Activated naive CD4-positive, alpha-beta T cell treated with anti-CD3 and anti-CD28 coated beads for 36 hours (primary cell): ENCODE results near the gene NR3C1. TPM values are rescaled to one million over a fixed set of nuclear protein-coding genes. Genes with fewer than 3 reads are reported as not detected.

Experiments used
- CTCF ChIA-PET: fragments of 350-600 bp; sonication (Branson Sonifier 250); formaldehyde crosslinking; loops from one replicate; lab custom pipeline; 2021; ENCODE audit warnings: antibody characterized with exemption; lab: Charles Lee
- DNase-seq: peaks from one replicate; pipeline ENCODE4 v3.0.0-alpha.2; 2020
- H3K27ac Mint-ChIP-seq: one replicate; pipeline ENCODE4 v1.8.0; 2021; ENCODE audit warnings: mild to moderate bottlenecking, mixed read lengths
- H3K27me3 Mint-ChIP-seq: one replicate; pipeline ENCODE4 v1.8.0; 2021; ENCODE audit warnings: low read depth, mixed read lengths
- H3K36me3 Mint-ChIP-seq: one replicate; pipeline ENCODE4 v1.8.0; 2021; ENCODE audit warnings: low read depth, mixed read lengths
- H3K4me1 Mint-ChIP-seq: one replicate; pipeline ENCODE4 v1.8.0; 2021; ENCODE audit warnings: low read depth, mixed read lengths
- H3K4me3 Mint-ChIP-seq: one replicate; pipeline ENCODE4 v1.8.0; 2021; ENCODE audit warnings: mild to moderate bottlenecking, moderate library complexity, mixed read lengths
- H3K9me3 Mint-ChIP-seq: one replicate; pipeline ENCODE4 v1.8.0; 2021; ENCODE audit warnings: mixed read lengths
- intact Hi-C: fragments of 100-400 bp; cut with micrococcal nuclease; formaldehyde crosslinking; loops from one replicate; pipeline ENCODE4 v1.15.1; 2023
- total RNA-seq, 2 experiments: library from RNA; stranded (reverse); gene quantifications; one replicate each; pipeline ENCODE4 v1.2.3, GENCODE V29; 2021

The NR3C1 gene
- total RNA-seq, 2 experiments from 2014 or later = 41.8 to 42.9 TPM

DNA sequence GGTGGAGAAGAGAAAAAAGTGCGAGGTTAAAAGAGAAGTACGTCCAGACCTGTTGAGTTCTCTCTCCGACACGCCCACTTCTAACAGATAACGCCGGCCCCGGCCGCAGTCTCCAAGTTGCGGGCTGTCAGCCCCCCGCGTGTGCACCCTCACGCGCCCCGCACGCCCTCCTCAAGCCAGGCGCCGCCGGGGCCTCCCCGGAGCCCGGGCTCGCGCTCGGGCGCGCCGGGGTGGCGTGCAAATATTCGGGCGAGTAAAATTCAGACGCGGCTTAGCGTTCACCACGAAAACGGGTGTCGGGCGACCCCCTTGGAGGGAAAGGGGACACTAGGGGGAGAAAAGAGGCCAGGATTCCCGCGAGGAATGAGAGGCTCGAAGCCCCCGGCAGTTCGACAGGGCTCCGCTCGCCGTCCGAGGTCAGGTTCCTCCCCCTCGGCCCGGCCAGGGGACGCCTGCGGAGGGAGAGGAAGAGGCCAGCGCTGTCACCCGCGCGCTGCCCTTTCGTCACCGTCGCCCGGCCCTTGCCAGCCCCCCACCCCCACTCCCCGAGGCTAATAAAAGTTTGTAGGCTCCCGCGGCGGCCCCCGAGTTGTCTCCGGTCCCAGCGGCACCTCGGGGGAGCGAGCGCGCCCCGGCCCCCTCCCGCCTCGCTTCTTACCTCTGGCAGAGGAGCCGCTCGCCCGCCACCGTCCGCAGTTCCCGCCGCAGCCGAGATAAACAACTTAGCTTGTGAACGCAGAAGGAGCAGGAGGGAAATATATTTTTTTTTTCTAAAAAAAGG, 743 bp downstream of the NR3C1 start:
- peaks cover 19% of the 10 kb centered on the region for H3K36me3 Mint-ChIP-seq
- intact Hi-C loops = loop anchor here (1.0 to 10.0 kb wide), 5 partner anchors 48 to 598 kb away; no protein-coding TSS in a partner anchor
- H3K27me3 Mint-ChIP-seq = no peaks in the 10 kb centered on the region
- CTCF ChIA-PET = interaction anchor here (0.6 to 2.4 kb wide), 18 partner anchors 47 to 788 kb away, joined by 3 to 14 read pairs (median 3); no protein-coding TSS in a partner anchor
- no peaks in the 10 kb centered on the region for H3K9me3 Mint-ChIP-seq
- H3K27ac Mint-ChIP-seq = peak overlapping the region; percentile 74
- DNase-seq = peak; percentile 65
- peak overlapping the region; percentile 76 for H3K4me3 Mint-ChIP-seq
- H3K4me1 Mint-ChIP-seq = peaks cover 42% of the 10 kb centered on the region

DNA sequence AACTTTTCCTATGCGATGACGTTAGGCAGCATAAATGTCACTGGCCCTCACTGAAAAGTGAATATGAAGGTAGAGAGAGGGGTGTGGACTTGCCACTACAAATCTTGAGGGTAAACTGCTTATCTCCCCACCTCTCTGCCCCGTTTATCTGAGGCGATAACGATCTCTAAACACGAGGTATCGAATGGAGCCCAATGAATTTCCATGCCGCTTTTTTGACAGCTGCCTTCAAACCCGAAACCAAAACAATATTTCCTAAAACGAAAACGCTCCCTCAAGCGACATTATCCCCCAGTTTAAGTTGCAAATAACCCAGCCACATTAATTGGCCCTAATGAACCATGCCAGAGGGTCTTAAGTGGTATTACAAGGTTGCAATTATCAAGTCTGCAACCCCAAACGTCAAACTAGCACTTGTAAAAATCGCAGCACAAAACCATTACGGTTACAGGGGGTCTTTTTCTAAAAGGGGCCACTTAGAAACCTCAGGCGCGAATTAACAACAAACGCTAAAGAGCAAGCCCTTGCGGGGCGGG, 1.4 kb downstream of the NR3C1 start:
- H3K4me3 Mint-ChIP-seq = peak overlapping the region; percentile 76
- H3K36me3 Mint-ChIP-seq = peaks cover 19% of the 10 kb centered on the region
- no peaks in the 10 kb centered on the region for H3K9me3 Mint-ChIP-seq
- H3K4me1 Mint-ChIP-seq = peaks cover 47% of the 10 kb centered on the region
- CTCF ChIA-PET = interaction anchor here (1.2 to 1.5 kb wide), 2 partner anchors 373 to 389 kb away, joined by 4 to 7 read pairs; no protein-coding TSS in a partner anchor
- intact Hi-C loops = loop anchor here (1.0 to 10.0 kb wide), 5 partner anchors 48 to 597 kb away; no protein-coding TSS in a partner anchor
- H3K27ac Mint-ChIP-seq = peak overlapping the region; percentile 74
- peak; percentile 10 for DNase-seq
- H3K27me3 Mint-ChIP-seq = no peaks in the 10 kb centered on the region

DNA sequence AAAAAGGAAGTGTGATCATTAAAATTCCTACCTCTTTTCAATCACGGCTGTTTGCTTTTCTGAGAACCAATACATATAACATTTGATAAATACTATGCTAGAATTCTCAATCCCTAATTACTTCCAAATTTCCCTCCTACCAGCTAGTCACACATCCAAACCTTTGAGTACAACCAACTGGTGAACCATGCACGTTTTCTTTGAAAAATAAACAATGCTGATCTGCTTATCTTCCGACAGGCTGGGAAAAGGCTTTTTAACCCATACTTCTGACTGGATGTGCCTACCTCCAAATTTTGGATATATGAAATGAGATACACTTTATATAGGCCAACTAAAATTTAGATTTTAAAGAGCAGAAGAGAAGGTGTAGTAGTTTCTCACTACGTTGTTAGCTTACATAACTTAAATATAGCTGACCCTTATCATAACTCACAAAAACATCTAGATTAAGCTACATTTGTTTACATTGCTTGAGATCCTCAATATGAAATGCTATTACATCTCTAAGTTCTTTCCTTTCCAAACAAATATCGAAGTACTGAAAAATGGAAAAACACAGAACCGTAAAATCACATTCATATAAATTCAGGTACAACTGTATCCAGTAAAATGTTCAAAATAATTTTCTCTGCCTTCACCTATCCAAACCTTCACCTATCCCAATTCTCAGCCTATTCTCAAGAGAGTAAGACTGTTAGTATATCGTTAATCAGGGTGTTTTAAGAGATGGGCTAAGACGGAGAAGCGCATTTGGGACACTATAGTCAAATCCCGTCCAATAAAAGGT, 2.1 kb downstream of the NR3C1 start:
- Mint-ChIP-seq H3K4me1 (peaks cover 46% of the 10 kb centered on the region), H3K4me3 (peak overlapping the region; percentile 76), H3K27me3 (no peaks in the 10 kb centered on the region), H3K27ac (no peak overlapping the region), H3K9me3 (no peaks in the 10 kb centered on the region), H3K36me3 (peaks cover 19% of the 10 kb centered on the region)
- intact Hi-C loops = loop anchor here (1.0 to 10.0 kb wide), 5 partner anchors 47 to 597 kb away; no protein-coding TSS in a partner anchor
- CTCF ChIA-PET = interaction anchor here (0.6 to 2.0 kb wide), 8 partner anchors 11 to 424 kb away, joined by 3 to 7 read pairs (median 4); no protein-coding TSS in a partner anchor
- no peak for DNase-seq

DNA sequence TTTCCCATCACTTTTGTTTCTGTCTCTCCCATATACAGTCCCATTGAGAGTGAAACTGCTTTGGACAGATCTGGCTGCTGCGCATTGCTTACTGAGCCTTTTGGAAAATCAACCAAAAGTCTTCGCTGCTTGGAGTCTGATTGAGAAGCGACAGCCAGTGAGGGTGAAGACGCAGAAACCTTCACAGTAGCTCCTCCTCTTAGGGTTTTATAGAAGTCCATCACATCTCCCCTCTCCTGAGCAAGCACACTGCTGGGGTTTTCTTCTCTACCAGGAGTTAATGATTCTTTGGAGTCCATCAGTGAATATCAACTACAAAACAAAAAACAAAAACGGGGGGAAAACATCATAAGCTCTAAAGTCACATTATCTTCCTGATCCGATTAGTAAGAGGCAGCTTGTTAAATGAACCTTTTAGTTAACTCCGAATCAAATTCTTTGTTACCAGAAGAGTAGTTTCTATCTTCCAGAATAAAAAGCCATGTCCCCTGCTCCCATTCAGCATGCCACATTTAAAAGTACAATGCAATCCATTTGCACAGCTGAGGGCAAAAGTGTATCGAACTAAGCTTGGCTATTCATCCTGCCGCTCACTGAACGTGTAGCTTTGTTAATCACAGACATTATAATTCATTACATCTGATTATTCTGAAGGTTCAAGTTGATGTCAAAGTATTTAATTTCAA, 2.8 kb downstream of the NR3C1 start:
- Mint-ChIP-seq H3K27me3 (no peaks in the 10 kb centered on the region), H3K36me3 (peaks cover 19% of the 10 kb centered on the region), H3K27ac (peak overlapping the region; percentile 23), H3K4me1 (peaks cover 49% of the 10 kb centered on the region), H3K9me3 (no peaks in the 10 kb centered on the region), H3K4me3 (peak overlapping the region; percentile 76)
- intact Hi-C loops = loop anchor here (1.0 to 10.0 kb wide), 3 partner anchors 170 to 596 kb away; no protein-coding TSS in a partner anchor
- CTCF ChIA-PET = interaction anchor here (0.6 to 2.0 kb wide), 9 partner anchors 10 to 425 kb away, joined by 3 to 7 read pairs (median 4); no protein-coding TSS in a partner anchor
- DNase-seq = peak; percentile 13

DNA sequence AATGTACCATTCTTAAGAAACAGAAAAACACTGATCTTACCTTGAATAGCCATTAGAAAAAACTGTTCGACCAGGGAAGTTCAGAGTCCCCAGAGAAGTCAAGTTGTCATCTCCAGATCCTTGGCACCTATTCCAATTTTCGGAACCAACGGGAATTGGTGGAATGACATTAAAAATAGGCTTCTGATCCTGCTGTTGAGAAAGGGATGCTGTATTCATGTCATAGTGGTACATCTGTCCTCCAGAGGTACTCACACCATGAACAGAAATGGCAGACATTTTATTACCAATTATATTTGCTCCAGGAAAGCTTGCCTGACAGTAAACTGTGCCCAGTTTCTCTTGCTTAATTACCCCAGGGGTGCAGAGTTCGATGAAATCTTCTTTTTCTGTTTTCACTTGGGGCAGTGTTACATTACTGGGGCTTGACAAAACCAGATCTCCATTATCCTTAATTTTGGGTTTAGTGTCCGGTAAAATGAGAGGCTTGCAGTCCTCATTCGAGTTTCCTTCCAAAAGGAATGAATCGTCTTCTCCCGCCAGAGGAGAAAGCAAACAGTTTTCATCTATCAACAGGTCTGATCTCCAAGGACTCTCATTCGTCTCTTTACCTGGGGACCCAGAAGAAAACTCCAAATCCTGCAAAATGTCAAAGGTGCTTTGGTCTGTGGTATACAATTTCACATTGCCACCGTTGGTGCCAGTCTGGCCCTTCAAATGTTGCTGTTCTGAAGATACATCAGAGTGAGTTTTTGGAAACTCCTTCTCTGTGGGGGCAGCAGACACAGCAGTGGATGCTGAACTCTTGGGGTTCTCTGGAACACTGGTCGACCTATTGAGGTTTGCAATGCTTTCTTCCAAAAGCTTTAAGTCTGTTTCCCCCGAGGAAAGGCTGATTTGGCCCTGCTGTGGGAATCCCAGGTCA, 3.6 kb downstream of the NR3C1 start:
- Mint-ChIP-seq H3K27ac (no peak overlapping the region), H3K9me3 (no peaks in the 10 kb centered on the region), H3K4me1 (peaks cover 54% of the 10 kb centered on the region), H3K27me3 (no peaks in the 10 kb centered on the region), H3K4me3 (peak overlapping the region; percentile 76), H3K36me3 (peaks cover 19% of the 10 kb centered on the region)
- intact Hi-C loops = loop anchor here (1.0 to 10.0 kb wide), 3 partner anchors 170 to 595 kb away; no protein-coding TSS in a partner anchor
- CTCF ChIA-PET = interaction anchor here (1.2 to 2.0 kb wide), 5 partner anchors 48 to 425 kb away, joined by 3 to 7 read pairs (median 5); no protein-coding TSS in a partner anchor
- DNase-seq = peak; percentile 12

DNA sequence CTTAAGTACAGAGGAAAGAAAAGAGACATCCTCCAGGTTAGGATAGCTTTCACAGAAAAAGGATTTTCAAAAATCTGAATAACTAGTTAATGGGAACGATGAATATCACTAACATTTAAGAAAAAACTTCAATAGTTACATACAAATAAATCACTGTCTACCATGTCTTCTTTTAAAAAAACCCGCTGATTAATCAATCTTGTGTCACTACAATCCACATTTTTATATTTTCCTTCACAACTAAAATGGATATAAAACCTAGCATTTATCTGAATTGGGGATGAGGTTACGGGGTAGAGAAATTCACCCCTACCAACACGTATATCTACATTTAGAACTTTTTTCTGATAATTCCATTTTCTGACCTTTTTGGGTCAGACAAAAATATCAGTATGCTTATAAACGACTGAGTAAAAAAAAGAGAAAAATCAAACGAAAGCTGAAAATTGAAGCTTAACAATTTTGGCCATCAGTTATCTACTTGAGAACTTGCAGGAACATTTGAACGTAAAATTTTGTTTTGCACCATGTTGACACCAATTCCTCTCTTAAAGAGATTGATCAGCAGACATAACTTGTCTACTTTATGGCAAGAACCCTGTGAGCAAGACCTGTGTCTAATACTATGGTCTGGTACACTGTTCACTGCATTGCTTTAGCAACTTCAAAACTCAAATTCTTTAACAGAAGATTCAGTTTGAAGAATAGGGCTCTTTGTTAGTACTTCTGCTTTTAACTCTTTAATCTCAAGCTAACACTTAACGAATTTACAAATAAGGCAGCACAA, 4.8 kb downstream of the NR3C1 start:
- no peak overlapping the region for H3K27ac Mint-ChIP-seq
- intact Hi-C loops = no loop called here

DNA sequence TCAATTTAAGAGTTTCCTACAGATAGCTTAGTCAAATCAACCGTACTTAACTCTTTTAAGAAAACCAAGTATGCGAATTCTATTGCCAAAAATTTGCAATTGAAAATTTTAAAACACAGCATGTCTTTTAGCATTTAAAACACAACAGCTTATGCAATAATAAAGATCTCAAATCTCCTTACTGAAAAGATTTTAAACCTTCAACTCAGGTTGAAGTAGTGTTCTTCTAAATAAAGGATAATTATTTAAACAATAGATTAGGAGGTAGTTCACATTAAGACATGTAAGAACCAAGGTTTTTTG, 5.5 kb downstream of the NR3C1 start:
- no peaks in the 10 kb centered on the region for H3K27me3 Mint-ChIP-seq
- H3K27ac Mint-ChIP-seq = no peak overlapping the region
- CTCF ChIA-PET = interaction anchor here (0.6 to 2.0 kb wide), 3 partner anchors 50 to 502 kb away, joined by 3 to 5 read pairs (median 3); no protein-coding TSS in a partner anchor
- peaks cover 19% of the 10 kb centered on the region for H3K36me3 Mint-ChIP-seq
- no peaks in the 10 kb centered on the region for H3K9me3 Mint-ChIP-seq
- intact Hi-C loops = no loop called here
- H3K4me3 Mint-ChIP-seq = peak overlapping the region; percentile 76
- DNase-seq = no peak
- peaks cover 66% of the 10 kb centered on the region for H3K4me1 Mint-ChIP-seq

More for the DNA sequence above, 4.8 kb downstream of the NR3C1 start:
- Mint-ChIP-seq H3K9me3 (no peaks in the 10 kb centered on the region), H3K4me1 (peaks cover 62% of the 10 kb centered on the region), H3K36me3 (peaks cover 19% of the 10 kb centered on the region), H3K27me3 (no peaks in the 10 kb centered on the region), H3K4me3 (peak overlapping the region; percentile 76)
- no peak for DNase-seq
- CTCF ChIA-PET = interaction anchor here (0.6 to 2.0 kb wide), 3 partner anchors 51 to 502 kb away, joined by 3 to 5 read pairs (median 3); no protein-coding TSS in a partner anchor

DNA sequence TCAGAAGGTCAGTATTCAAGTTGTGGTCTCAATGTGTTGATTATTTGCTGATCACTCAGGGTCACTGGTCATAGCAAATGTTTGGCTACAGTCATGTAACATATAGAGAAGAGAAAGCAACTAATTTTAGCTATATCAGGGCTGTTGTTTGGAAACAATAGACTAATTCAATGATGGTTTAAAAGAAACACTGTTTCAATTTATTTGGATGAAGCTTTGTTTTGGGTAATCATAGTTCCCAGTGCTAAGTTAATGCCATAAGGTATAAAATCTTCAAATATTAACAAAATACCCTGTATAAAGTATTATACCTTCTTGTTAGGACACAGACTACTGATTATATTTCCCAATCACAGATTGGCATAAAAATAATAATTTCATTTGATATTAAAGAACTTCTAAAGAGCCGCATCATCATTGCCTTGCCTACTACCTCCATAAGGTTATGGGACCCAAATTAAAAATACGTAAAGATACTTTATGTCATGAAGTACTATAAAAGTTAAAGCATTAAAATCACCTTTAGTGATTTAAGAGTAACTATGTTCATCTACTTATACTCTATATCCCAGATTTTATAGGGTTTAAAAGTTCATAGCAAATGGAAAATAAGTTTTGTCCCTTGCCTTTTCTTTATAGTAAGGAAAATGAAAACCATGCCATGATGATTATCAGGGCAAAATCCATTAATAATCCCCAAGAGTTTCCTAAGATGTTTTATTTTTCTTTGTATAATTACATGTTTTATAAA, 6.0 kb downstream of the NR3C1 start:
- no peak for DNase-seq
- intact Hi-C loops = no loop called here
- peak overlapping the region; percentile 50 for H3K4me3 Mint-ChIP-seq
- H3K27ac Mint-ChIP-seq = no peak overlapping the region
- CTCF ChIA-PET = interaction anchor here (0.6 to 1.1 kb wide), 2 partner anchors 50 to 501 kb away, joined by 3 read pairs; no protein-coding TSS in a partner anchor
- peaks cover 19% of the 10 kb centered on the region for H3K36me3 Mint-ChIP-seq
- peaks cover 70% of the 10 kb centered on the region for H3K4me1 Mint-ChIP-seq
- no peaks in the 10 kb centered on the region for H3K27me3 Mint-ChIP-seq
- H3K9me3 Mint-ChIP-seq = no peaks in the 10 kb centered on the region

DNA sequence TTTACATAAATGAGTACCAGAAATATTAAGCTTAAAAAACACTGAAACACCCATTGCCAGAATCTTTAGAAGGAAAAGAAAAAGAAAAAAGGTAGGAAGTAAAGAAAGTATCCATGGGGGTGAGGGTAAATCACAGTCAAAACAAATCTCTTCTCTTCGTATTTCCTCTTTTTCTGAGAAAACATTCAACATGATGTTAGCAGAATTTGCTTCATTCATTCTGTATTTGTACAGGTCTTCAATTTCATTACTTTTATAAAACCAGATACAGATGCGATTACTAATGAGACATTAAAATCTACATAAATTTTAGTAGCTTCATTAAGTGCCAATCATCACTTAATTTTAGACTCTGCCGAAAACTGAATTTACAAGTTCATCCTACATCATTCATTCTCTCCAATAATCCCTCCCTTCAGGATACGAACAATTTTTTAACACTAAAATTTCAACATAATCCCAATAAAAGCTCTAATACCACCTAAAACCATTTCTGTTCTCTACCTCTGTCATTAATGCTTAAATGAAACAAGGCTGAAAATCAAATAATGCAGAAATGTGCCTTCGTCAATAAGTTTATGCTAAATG, 7.0 kb downstream of the NR3C1 start:
- intact Hi-C loops = loop anchor here (1.0 kb wide), 1 partner anchor 45 kb away; no protein-coding TSS in a partner anchor
- Mint-ChIP-seq H3K27ac (no peak overlapping the region), H3K36me3 (peaks cover 19% of the 10 kb centered on the region), H3K9me3 (no peaks in the 10 kb centered on the region), H3K4me1 (peaks cover 69% of the 10 kb centered on the region), H3K4me3 (peak overlapping the region; percentile 45), H3K27me3 (no peaks in the 10 kb centered on the region)
- CTCF ChIA-PET = no interaction called here
- DNase-seq = no peak
